ENCODE data around the gene CERK. TPM values are rescaled to one million over a fixed set of nuclear protein-coding genes. Genes with fewer than 3 reads are reported as not detected.

The CERK gene
- total RNA-seq, 3 donors from 2014 or later = 23.3 to 37.3 (median 26.5) TPM

GRCh38 chr22:46676479-46676878, 61.6 kb downstream of the CERK start:
- Histone ChIP-seq H3K9me3 (no peaks in the 10 kb centered on the region), H3K4me1 (no peaks in the 10 kb centered on the region), H3K36me3 (no peaks in the 10 kb centered on the region), H3K27ac (peak overlapping the region; percentile 43 to 66), H3K27me3 (no peaks in the 10 kb centered on the region), H3K4me3 (no peak overlapping the region)
- TF ChIP-seq POLR2AphosphoS5 (IDR thresholded peaks at IDR 0.05) (no peak), POLR2A (IDR thresholded peaks at IDR 0.05) (no peak), CTCF (IDR thresholded peaks at IDR 0.05) (no peak)
- DNase-seq (ENCODE audit: low spot score in 2 of 2) = no peak
- intact Hi-C loops (cut with DNase I; ENCODE audit: low total_unique reads) = loop anchor here (10.0 kb wide), 1 partner anchor 92 kb away; no protein-coding TSS in a partner anchor

GRCh38 chr22:46675938-46676337, 62.1 kb downstream of the CERK start:
- intact Hi-C loops (cut with DNase I; ENCODE audit: low total_unique reads) = loop anchor here (10.0 kb wide), 1 partner anchor 91 kb away; no protein-coding TSS in a partner anchor
- TF ChIP-seq CTCF (IDR thresholded peaks at IDR 0.05) (no peak), POLR2AphosphoS5 (IDR thresholded peaks at IDR 0.05) (no peak), POLR2A (IDR thresholded peaks at IDR 0.05) (no peak)

GRCh38 chr22:46675479-46675878, 62.6 kb downstream of the CERK start:
- no peak for DNase-seq (ENCODE audit: low spot score in 2 of 2)
- H3K36me3 ChIP-seq = no peaks in the 10 kb centered on the region
- intact Hi-C loops (cut with DNase I; ENCODE audit: low total_unique reads) = loop anchor here (10.0 kb wide), 1 partner anchor 91 kb away; no protein-coding TSS in a partner anchor

More at GRCh38 chr22:46675938-46676337, 62.1 kb downstream of the CERK start:
- DNase-seq (ENCODE audit: low spot score in 2 of 2) = no peak
- H3K27me3 ChIP-seq = no peaks in the 10 kb centered on the region
- H3K36me3 ChIP-seq = no peaks in the 10 kb centered on the region
- H3K4me1 ChIP-seq = no peaks in the 10 kb centered on the region
- no peaks in the 10 kb centered on the region for H3K9me3 ChIP-seq
- H3K4me3 ChIP-seq = no peak overlapping the region
- no peak overlapping the region for H3K27ac ChIP-seq

GRCh38 chr22:46674906-46675305, 63.1 kb downstream of the CERK start:
- no peaks in the 10 kb centered on the region for H3K27me3 ChIP-seq
- H3K36me3 ChIP-seq = no peaks in the 10 kb centered on the region
- peak overlapping the region in 1 of 2 donors; percentile 74 for H3K27ac ChIP-seq
- TF ChIP-seq POLR2AphosphoS5 (IDR thresholded peaks at IDR 0.05) (no peak), CTCF (IDR thresholded peaks at IDR 0.05) (no peak), POLR2A (IDR thresholded peaks at IDR 0.05) (no peak)
- intact Hi-C loops (cut with DNase I; ENCODE audit: low total_unique reads) = loop anchor here (10.0 kb wide), 1 partner anchor 90 kb away; no protein-coding TSS in a partner anchor
- no peak for DNase-seq (ENCODE audit: low spot score in 2 of 2)
- H3K4me3 ChIP-seq = peak overlapping the region in 1 of 3 donors; percentile 39
- no peaks in the 10 kb centered on the region for H3K4me1 ChIP-seq
- no peaks in the 10 kb centered on the region for H3K9me3 ChIP-seq

More at GRCh38 chr22:46675479-46675878, 62.6 kb downstream of the CERK start:
- Histone ChIP-seq H3K4me3 (no peak overlapping the region), H3K4me1 (no peaks in the 10 kb centered on the region), H3K9me3 (no peaks in the 10 kb centered on the region), H3K27ac (peak overlapping the region in 1 of 2 donors; percentile 74), H3K27me3 (no peaks in the 10 kb centered on the region)
- TF ChIP-seq POLR2A (IDR thresholded peaks at IDR 0.05) (no peak), POLR2AphosphoS5 (IDR thresholded peaks at IDR 0.05) (no peak), CTCF (IDR thresholded peaks at IDR 0.05) (no peak)

- Histone ChIP-seq H3K27ac (peak overlapping the region in 1 of 2 donors; percentile 74), H3K9me3 (no peaks in the 10 kb centered on the region), H3K36me3 (no peaks in the 10 kb centered on the region), H3K27me3 (no peaks in the 10 kb centered on the region), H3K4me3 (peak overlapping the region in 1 of 3 donors; percentile 39), H3K4me1 (no peaks in the 10 kb centered on the region)
- intact Hi-C loops (cut with DNase I; ENCODE audit: low total_unique reads) = loop anchor here (10.0 kb wide), 1 partner anchor 90 kb away; no protein-coding TSS in a partner anchor
- DNase-seq (ENCODE audit: low spot score in 2 of 2) = peak in 1 of 2 donors; percentile 45
- TF ChIP-seq POLR2AphosphoS5 (IDR thresholded peaks at IDR 0.05) (no peak), CTCF (IDR thresholded peaks at IDR 0.05) (no peak), POLR2A (IDR thresholded peaks at IDR 0.05) (no peak)
These were observed 63.7 kb downstream of the CERK start for GRCh38 chr22:46674367-46674781.
